Pons (tissue), 1 donor: ENCODE results near the gene NAA11.
"Not testable (repeated sequence)": the region's sequence is repeated elsewhere in the genome, so short reads cannot be mapped to it uniquely, and the experiment has no call there.

Experiments used
- DNase-seq: peaks from one replicate; pipeline ENCODE4 v3.0.0-alpha.2; 2016; ENCODE audit warnings: low spot score

Gene NAA11

GRCh38 chr4:79308137-79308536, 17.7 kb downstream of the NAA11 start:
- DNase-seq, result no peak

- no peak for DNase-seq
These were observed 19.1 kb downstream of the NAA11 start for GRCh38 chr4:79306795-79307194.

GRCh38 chr4:79300280-79300679, 25.6 kb downstream of the NAA11 start:
- DNase-seq, result no peak

- DNase-seq, result no peak
These were observed 27.4 kb downstream of the NAA11 start for GRCh38 chr4:79298484-79298883.

- no peak for DNase-seq
These were observed 27.8 kb downstream of the NAA11 start for GRCh38 chr4:79298027-79298426.

- DNase-seq, result no peak
These were observed 28.4 kb downstream of the NAA11 start for GRCh38 chr4:79297479-79297878.

- no peak for DNase-seq
These were observed 29.0 kb downstream of the NAA11 start for GRCh38 chr4:79296768-79297428.

- DNase-seq, result no peak
These were observed 30.8 kb downstream of the NAA11 start for GRCh38 chr4:79295086-79295485.

- no peak for DNase-seq
These were observed 31.8 kb downstream of the NAA11 start for GRCh38 chr4:79294064-79294463.

GRCh38 chr4:79292008-79292407, 33.9 kb downstream of the NAA11 start:
- DNase-seq, result no peak

GRCh38 chr4:79290376-79290775, 35.5 kb downstream of the NAA11 start:
- DNase-seq, result peak; percentile 50

GRCh38 chr4:79288185-79288584, 37.7 kb downstream of the NAA11 start:
- DNase-seq, result no peak

- DNase-seq, result no peak
These were observed 38.1 kb downstream of the NAA11 start for GRCh38 chr4:79287718-79288117.

GRCh38 chr4:79287076-79287475, 38.8 kb downstream of the NAA11 start:
- no peak for DNase-seq

GRCh38 chr4:79281566-79282359, 44.1 kb downstream of the NAA11 start:
- no peak for DNase-seq

- not testable (repeated sequence) for DNase-seq
These were observed 48.4 kb downstream of the NAA11 start for GRCh38 chr4:79277467-79277866.

GRCh38 chr4:79273915-79274314, 51.9 kb downstream of the NAA11 start:
- DNase-seq, result no peak

GRCh38 chr4:79272761-79273160, 53.1 kb downstream of the NAA11 start:
- DNase-seq, result no peak

GRCh38 chr4:79272126-79272525, 53.7 kb downstream of the NAA11 start:
- no peak for DNase-seq

- no peak for DNase-seq
These were observed 58.2 kb downstream of the NAA11 start for GRCh38 chr4:79267671-79268070.
